GM12878 (cell line): Measurements from ENCODE around the gene PPP1R14D. TPM values are rescaled to one million over a fixed set of nuclear protein-coding genes. Genes with fewer than 3 reads are reported as not detected.

Experiments
- ATAC-seq: fragments of 200-7000 bp; cut with Tn5 transposase; 3 replicates; pipeline ENCODE4 v1.9.1; 2020; ENCODE audit warnings: mild to moderate bottlenecking, moderate library complexity
- BruUV-seq: library from RNA; stranded (reverse); fragments of 400-500 nt; replicated peaks from 2 replicates; lab custom pipeline; 2021; lab: Mats Ljungman, UMichigan
- CTCF ChIA-PET: fragments of 300-600 bp; sonication (Branson Sonifier 250); formaldehyde crosslinking; extraction: SDS; loops from one replicate; lab custom pipeline; 2021; ENCODE audit warnings: inconsistent platforms; lab: Yijun Ruan, JAX
- POLR2A ChIA-PET: fragments of 350-600 bp; formaldehyde crosslinking; extraction: SDS; loops from one replicate; lab custom pipeline; 2021; ENCODE audit warnings: inconsistent platforms; lab: Charles Lee
- RAD21 ChIA-PET: fragments of 300-600 bp; sonication (Branson Sonifier 250); formaldehyde crosslinking; loops from one replicate; lab custom pipeline; 2023; ENCODE audit warnings: antibody characterized with exemption; ENCODE audit not compliant: unreplicated experiment; lab: Charles Lee
- SMC1A ChIA-PET: fragments of 300-600 bp; sonication (Branson Sonifier 250); formaldehyde crosslinking; loops from one replicate; lab custom pipeline; 2023; ENCODE audit not compliant: unreplicated experiment, uncharacterized antibody; lab: Charles Lee
- DNase-seq: peaks from one replicate; pipeline ENCODE4 v3.0.0-alpha.2; 2011; ENCODE audit warnings: low read depth, low spot score
- FAIRE-seq: peaks from 3 replicates; lab custom pipeline; 2011; peaks lifted over from hg19 to GRCh38; lab: Jason Lieb, UNC
- H2AFZ ChIP-seq: 2 replicates; pipeline ENCODE4 v1.6.0; 2011; ENCODE audit warnings: low read depth, low read length, control low read depth; ENCODE audit not compliant: control insufficient read depth
- H3K27ac ChIP-seq: 2 replicates; pipeline ENCODE4 v1.5.1; 2011; ENCODE audit warnings: control low read depth; ENCODE audit not compliant: control insufficient read depth, insufficient read depth
- H3K27me3 ChIP-seq, 2 experiments: replicated peaks in 1 of 2; 2 replicates each; pipeline versions ENCODE4 v1.6.0 to v1.6.1; 2011; ENCODE audit warnings: low read length in 1 of 2; ENCODE audit not compliant: control insufficient read depth in 2 of 2, insufficient read depth in 2 of 2
- H3K36me3 ChIP-seq, 2 experiments: 2 replicates each; pipeline ENCODE4 v1.5.1; 2011; ENCODE audit warnings: low read length in 1 of 2; ENCODE audit not compliant: control insufficient read depth in 2 of 2, insufficient read depth in 2 of 2
- H3K4me1 ChIP-seq: 2 replicates; pipeline ENCODE4 v1.6.1; 2011; ENCODE audit warnings: mild to moderate bottlenecking, low read length, moderate library complexity, mixed read lengths; ENCODE audit not compliant: control insufficient read depth, insufficient read depth
- H3K4me2 ChIP-seq: 2 replicates; pipeline ENCODE4 v1.6.0; 2011; ENCODE audit warnings: control low read depth; ENCODE audit not compliant: control insufficient read depth, insufficient read depth
- H3K4me3 ChIP-seq: fragments of 200-600 bp; sonication (generic); 2 replicates; pipeline ENCODE4 v1.5.1; 2016
- H3K79me2 ChIP-seq: 2 replicates; pipeline ENCODE4 v1.6.0; 2011; ENCODE audit warnings: low read length; ENCODE audit not compliant: control insufficient read depth, insufficient read depth
- H3K9ac ChIP-seq: 2 replicates; pipeline ENCODE4 v1.8.0; 2011; ENCODE audit warnings: low read length, control low read depth, mixed read lengths; ENCODE audit not compliant: control insufficient read depth, insufficient read depth
- H3K9me3 ChIP-seq: replicated peaks from 3 replicates; pipeline ENCODE4 v1.5.1; 2011; ENCODE audit warnings: mild to moderate bottlenecking, low read length; ENCODE audit not compliant: control insufficient read depth, insufficient read depth
- H4K20me1 ChIP-seq: 2 replicates; pipeline ENCODE4 v1.6.0; 2011; ENCODE audit not compliant: control insufficient read depth, insufficient read depth
- ATF7 ChIP-seq: fragments of 450-650 bp; IDR thresholded peaks from 2 replicates; pipeline ENCODE4 v1.6.1; 2016; ENCODE audit warnings: low read depth, mild to moderate bottlenecking
- BHLHE40 ChIP-seq, 2 experiments: fragments of 450-650 bp in 1 of 2; IDR thresholded peaks; 2 replicates each; pipeline ENCODE4 v1.6.1; 2011 to 2017; ENCODE audit warnings: low read depth in 2 of 2, borderline replicate concordance in 1 of 2, improper control_type of control experiment in 1 of 2, low read length in 1 of 2, mild to moderate bottlenecking in 1 of 2
- CHD2 ChIP-seq: IDR thresholded peaks from 2 replicates; pipeline ENCODE4 v1.6.1; 2011; ENCODE audit warnings: low read depth, low read length, improper control_type of control experiment, borderline replicate concordance
- CREB1 ChIP-seq: IDR thresholded peaks from 2 replicates; pipeline ENCODE4 v1.6.1; 2012; ENCODE audit warnings: low read depth, mild to moderate bottlenecking, inconsistent platforms
- FOXM1 ChIP-seq: IDR thresholded peaks from 2 replicates; pipeline ENCODE4 v1.6.1; 2012; ENCODE audit warnings: low read depth, mild to moderate bottlenecking, inconsistent platforms, low read length, moderate library complexity
- HCFC1 ChIP-seq: fragments of 150-350 bp; IDR thresholded peaks from 2 replicates; pipeline ENCODE4 v1.6.1; 2014; ENCODE audit warnings: low read length
- HSF1 ChIP-seq: fragments of 150-350 bp; IDR thresholded peaks from 2 replicates; pipeline ENCODE4 v1.6.1; 2014; ENCODE audit warnings: mild to moderate bottlenecking, low read depth, low read length
- IKZF2 ChIP-seq, 2 experiments: fragments of 450-650 bp; IDR thresholded peaks; 2 replicates each; pipeline ENCODE4 v1.6.1; 2017; ENCODE audit warnings: mild to moderate bottlenecking in 2 of 2, moderate library complexity in 2 of 2
- MAX ChIP-seq: IDR thresholded peaks from 2 replicates; pipeline ENCODE4 v1.6.1; 2012; ENCODE audit warnings: low read depth, low read length, improper control_type of control experiment
- MLLT1 ChIP-seq: fragments of 450-650 bp; IDR thresholded peaks from 2 replicates; pipeline ENCODE4 v1.6.1; 2016; ENCODE audit warnings: mild to moderate bottlenecking
- NFIC ChIP-seq: IDR thresholded peaks from 2 replicates; pipeline ENCODE4 v1.6.1; 2012; ENCODE audit warnings: low read depth, mild to moderate bottlenecking, inconsistent platforms, low read length, moderate library complexity
- POU2F2 ChIP-seq: IDR thresholded peaks from 3 replicates; pipeline ENCODE4 v1.6.1; 2011; ENCODE audit warnings: low read depth, mild to moderate bottlenecking, low read length, borderline replicate concordance
- RELB ChIP-seq: fragments of 450-650 bp; IDR thresholded peaks from 2 replicates; pipeline ENCODE4 v1.6.1; 2017; ENCODE audit warnings: low read depth, mild to moderate bottlenecking, moderate library complexity
- SMARCA5 ChIP-seq: fragments of 450-650 bp; IDR thresholded peaks from 2 replicates; pipeline ENCODE4 v1.6.1; 2017; ENCODE audit warnings: mild to moderate bottlenecking
- SPI1 ChIP-seq: IDR thresholded peaks from 2 replicates; pipeline ENCODE4 v1.6.1; 2011; ENCODE audit warnings: low read depth, mild to moderate bottlenecking, low read length, moderate library complexity, borderline replicate concordance; ENCODE audit not compliant: insufficient read depth
- SUPT20H ChIP-seq: IDR thresholded peaks from 2 replicates; pipeline ENCODE4 v1.6.1; 2011; ENCODE audit warnings: low read depth, mild to moderate bottlenecking, low read length, moderate library complexity, borderline replicate concordance; ENCODE audit not compliant: control insufficient read depth
- TAF1 ChIP-seq: IDR thresholded peaks from 2 replicates; pipeline ENCODE4 v1.6.1; 2011; ENCODE audit warnings: mild to moderate bottlenecking, low read depth, low read length, borderline replicate concordance
- WGBS: methylation state at CpG from one replicate; pipeline ENCODE4 v1.1.6; 2016; ENCODE audit warnings: low lambda C conversion rate; ENCODE audit not compliant: insufficient replicate concordance, insufficient coverage; ENCODE audit errors: missing lambda C conversion rate; 5-methylcytosine and 5-hydroxymethylcytosine counted together
- in situ Hi-C: fragments of 300-500 bp; cut with MboI; formaldehyde crosslinking; loops from 9 replicates; pipeline ENCODE4 v1.14.3; 2018; ENCODE audit warnings: mixed read lengths
- intact Hi-C: fragments of 100-400 bp; cut with micrococcal nuclease; formaldehyde crosslinking; loops from one replicate; pipeline ENCODE4 v1.14.2; 2022; ENCODE audit not compliant: unreplicated experiment
- polyA plus RNA-seq, 11 experiments: library from polyadenylated mRNA; depleted of rRNA in 4 of 11; unstranded in 6 of 11; stranded (reverse) in 5 of 11; fragments of >200 nt; fragmentation: Nextera tagmentation in 4 of 11; fragmentation: Illumina TruSeq in 1 of 11; extraction: Ambion mirVana in 4 of 11; extraction: Trizol in 1 of 11; gene quantifications; 1 replicate in 1 of 11; 2 replicates in 10 of 11; pipeline versions ENCODE4 v1.2.1 to v1.2.3, GENCODE V29; 2011 to 2016; ENCODE audit warnings: inconsistent platforms in 2 of 11, missing spikeins in 2 of 11, low read depth in 1 of 11
- total RNA-seq, 4 experiments: library from RNA; depleted of rRNA in 3 of 4; stranded (reverse); fragments of >200 nt in 3 of 4; fragmentation: Illumina TruSeq in 1 of 4; extraction: Trizol in 1 of 4; gene quantifications; 2 replicates each; pipeline versions ENCODE4 v1.2.1 to v1.2.3, GENCODE V29; 2013 to 2021

The PPP1R14D gene
- total and polyA plus RNA-seq, 10 of the 15 experiments (the other 5 are each of a cell fraction or from before 2014, with no cell fraction given) = 0.10 TPM; not detected in 9

GRCh38 chr15:40847223-40847961 is 18.9 kb upstream of the PPP1R14D start:
- Histone ChIP-seq H3K9me3 (no peaks in the 10 kb centered on the region), H3K79me2 (no peaks in the 10 kb centered on the region), H3K4me1 (peaks cover 26% of the 10 kb centered on the region), H3K4me3 (peak overlapping the region; percentile 45; the same call in 1 of the 2 replicates), H3K27ac (peak overlapping the region; percentile 76), H3K36me3 (no peaks in the 10 kb centered on the region), H4K20me1 (no peaks in the 10 kb centered on the region), H2AFZ (peak overlapping the region; percentile 13), H3K9ac (peak overlapping the region; percentile 45), H3K27me3 (peaks cover 1 to 3% of the 10 kb centered on the region in 2 experiments; a peak in 1 of 4 replicates), H3K4me2 (peak overlapping the region; percentile 86)
- ChIA-PET POLR2A (interaction anchor here (0.5 to 5.0 kb wide), 12 partner anchors 10 to 580 kb away, joined by 3 to 39 read pairs (median 4); partner anchors contain the start of genes DNAJC17, RHOV, VPS18 and ZFYVE19), SMC1A (interaction anchor here (0.6 to 5.0 kb wide), 16 partner anchors 11 to 169 kb away, joined by 3 to 47 read pairs (median 4); partner anchors contain the start of genes DNAJC17, VPS18 and ZFYVE19), RAD21 (interaction anchor here (0.8 to 5.0 kb wide), 10 partner anchors 11 to 65 kb away, joined by 3 to 41 read pairs (median 6); partner anchors contain the start of genes PPP1R14D, RHOV and VPS18), CTCF (interaction anchor here (0.9 to 8.8 kb wide), 12 partner anchors 11 to 168 kb away, joined by 3 to 140 read pairs (median 4); partner anchors contain the start of genes DNAJC17, VPS18 and ZFYVE19)
- FAIRE-seq = peak; percentile 49
- WGBS = 59% methylated on average over 7 of the region's 7 CpGs
- intact Hi-C loops (loop anchor here (5.0 to 10.0 kb wide), 2 partner anchors 40 to 267 kb away; partner anchors contain the start of genes DNAJC17, INO80 and ZFYVE19), in situ Hi-C loops (no loop called here)
- ATAC-seq = peak; percentile 82
- peak; percentile 57 for DNase-seq
- BruUV-seq = no TSS peak
- TF ChIP-seq SMARCA5 (peak; percentile 88), MLLT1 (0 out of 2 replicates have a peak, but pooled peaks have one; percentile 35), IKZF2 (IDR thresholded peaks at IDR 0.05) (peak; percentile 48 to 52; a peak in 2 of 4 replicates), ATF7 (peak; percentile 55), BHLHE40 (IDR thresholded peaks at IDR 0.05; ENCODE audit: borderline replicate concordance in 1 of 2, low read depth in 2 of 2, low read length in 1 of 2) (peak in 1 of 2 experiments; percentile 36; a peak in 1 of 4 replicates), TAF1 (peak; percentile 34; the same call in 1 of the 2 replicates), CREB1 (no peak), FOXM1 (no peak), SPI1 (peak; percentile 98), RELB (peak; percentile 71), MAX (peak; percentile 6; the same call in 1 of the 2 replicates), HSF1 (0 out of 2 replicates have a peak, but pooled peaks have one; percentile 25), POU2F2 (no peak), NFIC (no peak), CHD2 (peak; percentile 68), SUPT20H (no peak), HCFC1 (peak; percentile 17; the same call in 1 of the 2 replicates)
